ENCODE measurements around the gene FADS1. TPM values are rescaled to one million over a fixed set of nuclear protein-coding genes. Genes with fewer than 3 reads are reported as not detected.
A peak's percentile ranks its signal among the peaks of the same experiment; 100 is the strongest.

The FADS1 gene
- total and polyA plus RNA-seq, 2 of the 13 experiments (the other 11 are each of a cell fraction or from before 2014, with no cell fraction given), result 91.8 to 108 TPM

- H3K36me3 ChIP-seq (replicated peaks in 1 of 2; ENCODE audit: control insufficient read depth in 1 of 2, insufficient read depth in 2 of 2, low read length in 2 of 2), result peaks cover 7 to 27% of the 10 kb centered on the region in 2 experiments; a peak in 3 of 5 replicates
- no peak for FAIRE-seq
- TF ChIP-seq ZNF138 (CRISPR knock-in tag; IDR thresholded peaks at IDR 0.05; ENCODE audit: low read depth), result no peak
- no peak for TF ChIP-seq HNF4A (CRISPR knock-in tag; IDR thresholded peaks at IDR 0.05)
- TF ChIP-seq POLR2A (IDR thresholded peaks at IDR 0.05; ENCODE audit: insufficient read depth in 1 of 2, low read depth in 2 of 2, low read length in 2 of 2), result 0 out of 4 replicates have a peak, but pooled peaks of 1 of the 2 experiments have one; percentile 23
- peaks cover 50% of the 10 kb centered on the region for H3K79me2 ChIP-seq (ENCODE audit: insufficient read depth, low read length)
- intact Hi-C loops (cut with micrococcal nuclease; ENCODE audit: unreplicated experiment), result loop anchor here (2.0 kb wide), 2 partner anchors 103 to 151 kb away; no protein-coding TSS in a partner anchor
- 98% methylated on average over 13 of the region's 18 CpGs for WGBS (ENCODE audit: low lambda C conversion rate)
- ChIA-PET CTCF (ENCODE audit: low intra/inter-chr PET ratio, low total read pairs) (interaction anchor here (1.6 kb wide), 1 partner anchor 33 kb away, joined by 7 read pairs; the partner anchor contains the start of gene FADS2), POLR2A (interaction anchor here (3.2 kb wide), 1 partner anchor 19 kb away, joined by 28 read pairs; no protein-coding TSS in a partner anchor)
- H3K4me1 ChIP-seq (ENCODE audit: insufficient read depth, low read length), result peaks cover 47% of the 10 kb centered on the region
- no peak overlapping the region for H3K9ac ChIP-seq (ENCODE audit: insufficient read depth, low read depth, low read length)
- no peaks in the 10 kb centered on the region for H3K9me3 ChIP-seq (ENCODE audit: low read length)
- TSS peak; percentile 2 for BruUV-seq (replicated peaks)
- no peaks in the 10 kb centered on the region; the same call in 1 of the 2 replicates for H4K20me1 ChIP-seq (ENCODE audit: insufficient read depth, low read length)
- H3K27me3 ChIP-seq (ENCODE audit: control insufficient read depth in 1 of 2, insufficient read depth in 2 of 2, low read length in 2 of 2), result no peaks in the 10 kb centered on the region; a peak in 1 of 5 replicates
- no peak overlapping the region for H3K4me2 ChIP-seq (ENCODE audit: low read depth, low read length)
- no peak overlapping the region for H3K27ac ChIP-seq (ENCODE audit: extremely low read length, insufficient read depth, low read length)
- DNase-seq (ENCODE audit: low spot score), result no peak
- H2AFZ ChIP-seq (ENCODE audit: low read length), result no peak overlapping the region
- ATAC-seq, result no peak
- in situ Hi-C loops (cut with HindIII; ENCODE audit: extremely low pct_ligation_motif_present, low pct_unique_long_range_greater_than_20kb), result loop anchor here (10.0 kb wide), 1 partner anchor 289 kb away; no protein-coding TSS in a partner anchor
- H3K4me3 ChIP-seq (replicated peaks in 1 of 3; ENCODE audit: insufficient read depth in 1 of 3, low read depth in 2 of 3, low read length in 3 of 3), result no peak overlapping the region
Observed at GRCh38 chr11:61795876-61796526, 20.8 kb downstream of the FADS1 start.

DNA sequence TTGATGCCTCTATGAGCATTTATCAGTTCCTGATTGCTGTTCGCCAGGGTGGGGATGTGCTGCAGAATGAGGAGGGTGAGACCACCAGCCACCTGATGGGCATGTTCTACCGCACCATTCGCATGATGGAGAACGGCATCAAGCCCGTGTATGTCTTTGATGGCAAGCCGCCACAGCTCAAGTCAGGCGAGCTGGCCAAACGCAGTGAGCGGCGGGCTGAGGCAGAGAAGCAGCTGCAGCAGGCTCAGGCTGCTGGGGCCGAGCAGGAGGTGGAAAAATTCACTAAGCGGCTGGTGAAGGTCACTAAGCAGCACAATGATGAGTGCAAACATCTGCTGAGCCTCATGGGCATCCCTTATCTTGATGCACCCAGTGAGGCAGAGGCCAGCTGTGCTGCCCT, 21.3 kb downstream of the FADS1 start:
- DNase-seq (ENCODE audit: low spot score) (no peak), ATAC-seq (no peak), FAIRE-seq (no peak)
- Histone ChIP-seq H3K27me3 (ENCODE audit: control insufficient read depth in 1 of 2, insufficient read depth in 2 of 2, low read length in 2 of 2) (no peaks in the 10 kb centered on the region; a peak in 1 of 5 replicates), H3K36me3 (replicated peaks in 1 of 2; ENCODE audit: control insufficient read depth in 1 of 2, insufficient read depth in 2 of 2, low read length in 2 of 2) (peaks cover 7 to 26% of the 10 kb centered on the region in 2 experiments; a peak in 3 of 5 replicates), H4K20me1 (ENCODE audit: insufficient read depth, low read length) (no peaks in the 10 kb centered on the region; the same call in 1 of the 2 replicates), H3K27ac (ENCODE audit: extremely low read length, insufficient read depth, low read length) (no peak overlapping the region), H3K4me2 (ENCODE audit: low read depth, low read length) (no peak overlapping the region), H3K4me1 (ENCODE audit: insufficient read depth, low read length) (peaks cover 50% of the 10 kb centered on the region), H2AFZ (ENCODE audit: low read length) (no peak overlapping the region), H3K9ac (ENCODE audit: insufficient read depth, low read depth, low read length) (no peak overlapping the region), H3K79me2 (ENCODE audit: insufficient read depth, low read length) (peaks cover 50% of the 10 kb centered on the region), H3K4me3 (replicated peaks in 1 of 3; ENCODE audit: insufficient read depth in 1 of 3, low read depth in 2 of 3, low read length in 3 of 3) (no peak overlapping the region), H3K9me3 (ENCODE audit: low read length) (no peaks in the 10 kb centered on the region)
- CTCF ChIA-PET (ENCODE audit: low intra/inter-chr PET ratio, low total read pairs), result no interaction called here
- whole genome bisulfite sequencing (ENCODE audit: low lambda C conversion rate), result 96% methylated on average over 12 of the region's 12 CpGs
- TF ChIP-seq, protein P1, sequence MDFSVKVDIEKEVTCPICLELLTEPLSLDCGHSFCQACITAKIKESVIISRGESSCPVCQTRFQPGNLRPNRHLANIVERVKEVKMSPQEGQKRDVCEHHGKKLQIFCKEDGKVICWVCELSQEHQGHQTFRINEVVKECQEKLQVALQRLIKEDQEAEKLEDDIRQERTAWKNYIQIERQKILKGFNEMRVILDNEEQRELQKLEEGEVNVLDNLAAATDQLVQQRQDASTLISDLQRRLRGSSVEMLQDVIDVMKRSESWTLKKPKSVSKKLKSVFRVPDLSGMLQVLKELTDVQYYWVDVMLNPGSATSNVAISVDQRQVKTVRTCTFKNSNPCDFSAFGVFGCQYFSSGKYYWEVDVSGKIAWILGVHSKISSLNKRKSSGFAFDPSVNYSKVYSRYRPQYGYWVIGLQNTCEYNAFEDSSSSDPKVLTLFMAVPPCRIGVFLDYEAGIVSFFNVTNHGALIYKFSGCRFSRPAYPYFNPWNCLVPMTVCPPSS (IDR thresholded peaks at IDR 0.05), result no peak
- TF ChIP-seq ZC3H13 (CRISPR knock-in tag; IDR thresholded peaks at IDR 0.05) (0 out of 2 replicates have a peak, but pooled peaks have one; percentile 19), MAFF (IDR thresholded peaks at IDR 0.05; ENCODE audit: low read depth, low read length) (no peak)
- TF ChIP-seq, protein P2, sequence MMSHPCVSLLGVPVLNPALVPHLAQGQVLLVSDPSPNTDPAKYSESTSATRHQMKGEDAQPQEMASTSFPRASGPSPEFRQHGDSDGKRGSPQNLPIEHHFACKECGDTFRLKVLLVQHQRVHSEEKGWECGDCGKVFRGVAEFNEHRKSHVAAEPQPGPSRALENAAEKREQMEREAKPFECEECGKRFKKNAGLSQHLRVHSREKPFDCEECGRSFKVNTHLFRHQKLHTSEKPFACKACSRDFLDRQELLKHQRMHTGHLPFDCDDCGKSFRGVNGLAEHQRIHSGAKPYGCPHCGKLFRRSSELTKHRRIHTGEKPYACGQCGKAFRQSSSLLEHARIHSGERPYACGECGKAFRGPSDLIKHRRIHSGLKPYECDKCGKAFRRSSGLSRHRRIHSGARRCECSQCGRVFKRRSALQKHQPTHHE (CRISPR knock-in tag; IDR thresholded peaks at IDR 0.05; ENCODE audit: borderline replicate concordance), result no peak
- TF ChIP-seq, protein P3, sequence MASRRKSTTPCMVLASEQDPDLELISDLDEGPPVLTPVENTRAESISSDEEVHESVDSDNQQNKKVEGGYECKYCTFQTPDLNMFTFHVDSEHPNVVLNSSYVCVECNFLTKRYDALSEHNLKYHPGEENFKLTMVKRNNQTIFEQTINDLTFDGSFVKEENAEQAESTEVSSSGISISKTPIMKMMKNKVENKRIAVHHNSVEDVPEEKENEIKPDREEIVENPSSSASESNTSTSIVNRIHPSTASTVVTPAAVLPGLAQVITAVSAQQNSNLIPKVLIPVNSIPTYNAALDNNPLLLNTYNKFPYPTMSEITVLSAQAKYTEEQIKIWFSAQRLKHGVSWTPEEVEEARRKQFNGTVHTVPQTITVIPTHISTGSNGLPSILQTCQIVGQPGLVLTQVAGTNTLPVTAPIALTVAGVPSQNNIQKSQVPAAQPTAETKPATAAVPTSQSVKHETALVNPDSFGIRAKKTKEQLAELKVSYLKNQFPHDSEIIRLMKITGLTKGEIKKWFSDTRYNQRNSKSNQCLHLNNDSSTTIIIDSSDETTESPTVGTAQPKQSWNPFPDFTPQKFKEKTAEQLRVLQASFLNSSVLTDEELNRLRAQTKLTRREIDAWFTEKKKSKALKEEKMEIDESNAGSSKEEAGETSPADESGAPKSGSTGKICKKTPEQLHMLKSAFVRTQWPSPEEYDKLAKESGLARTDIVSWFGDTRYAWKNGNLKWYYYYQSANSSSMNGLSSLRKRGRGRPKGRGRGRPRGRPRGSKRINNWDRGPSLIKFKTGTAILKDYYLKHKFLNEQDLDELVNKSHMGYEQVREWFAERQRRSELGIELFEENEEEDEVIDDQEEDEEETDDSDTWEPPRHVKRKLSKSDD (CRISPR knock-in tag; IDR thresholded peaks at IDR 0.05; ENCODE audit: low read depth), result no peak
- intact Hi-C loops (cut with micrococcal nuclease; ENCODE audit: unreplicated experiment) (no loop called here), in situ Hi-C loops (cut with HindIII; ENCODE audit: extremely low pct_ligation_motif_present, low pct_unique_long_range_greater_than_20kb) (loop anchor here (10.0 kb wide), 1 partner anchor 289 kb away; no protein-coding TSS in a partner anchor)
- BruUV-seq (replicated peaks), result no TSS peak
- POLR2A ChIA-PET, result interaction anchor here (3.2 kb wide), 1 partner anchor 19 kb away, joined by 28 read pairs; no protein-coding TSS in a partner anchor

Data from HepG2 (cell line).